Parathyroid adenoma (tissue), 2 donors: Measurements from ENCODE around the gene COQ8B.

ENCODE experiments used
- H2AFZ ChIP-seq: fragments of 300-600 bp; sonication (generic); one replicate; pipeline ENCODE4 v1.7.0; 2017; ENCODE audit warnings: antibody characterized with exemption, mild to moderate bottlenecking
- H3K27ac ChIP-seq: fragments of 300-600 bp; sonication (generic); one replicate; pipeline ENCODE4 v1.7.0; 2017
- H3K27me3 ChIP-seq: fragments of 300-600 bp; sonication (generic); one replicate; pipeline ENCODE4 v1.7.0; 2017; ENCODE audit warnings: low read length; ENCODE audit not compliant: control insufficient read depth, insufficient read depth
- H3K36me3 ChIP-seq: fragments of 300-600 bp; sonication (generic); one replicate; pipeline ENCODE4 v1.7.0; 2017; ENCODE audit warnings: low read length; ENCODE audit not compliant: control insufficient read depth, insufficient read depth
- H3K4me1 ChIP-seq: fragments of 300-600 bp; sonication (generic); one replicate; pipeline ENCODE4 v1.7.0; 2017; ENCODE audit warnings: control low read depth
- H3K4me2 ChIP-seq: fragments of 300-600 bp; sonication (generic); one replicate; pipeline ENCODE4 v1.7.0; 2017; ENCODE audit warnings: low read length
- H3K4me3 ChIP-seq: fragments of 300-600 bp; sonication (generic); one replicate; pipeline ENCODE4 v1.7.0; 2017; ENCODE audit warnings: low read depth, low read length
- H3K79me2 ChIP-seq: fragments of 300-600 bp; sonication (generic); one replicate; pipeline ENCODE4 v1.7.0; 2017; ENCODE audit warnings: control low read depth
- H3K9ac ChIP-seq: fragments of 300-600 bp; sonication (generic); one replicate; pipeline ENCODE4 v1.7.0; 2017; ENCODE audit warnings: mild to moderate bottlenecking
- H3K9me3 ChIP-seq: fragments of 300-600 bp; sonication (generic); one replicate; pipeline ENCODE4 v1.7.0; 2017; ENCODE audit warnings: low read length; ENCODE audit not compliant: control insufficient read depth
- TF ChIP-seq, protein P1 (sequence below): fragments of 300-600 bp; sonication (generic); IDR thresholded peaks from one replicate; pipeline ENCODE4 v1.7.0; 2017; ENCODE audit warnings: antibody characterized with exemption, mild to moderate bottlenecking
- donor health status: primary hyperparathyroidism.

Gene COQ8B

DNA sequence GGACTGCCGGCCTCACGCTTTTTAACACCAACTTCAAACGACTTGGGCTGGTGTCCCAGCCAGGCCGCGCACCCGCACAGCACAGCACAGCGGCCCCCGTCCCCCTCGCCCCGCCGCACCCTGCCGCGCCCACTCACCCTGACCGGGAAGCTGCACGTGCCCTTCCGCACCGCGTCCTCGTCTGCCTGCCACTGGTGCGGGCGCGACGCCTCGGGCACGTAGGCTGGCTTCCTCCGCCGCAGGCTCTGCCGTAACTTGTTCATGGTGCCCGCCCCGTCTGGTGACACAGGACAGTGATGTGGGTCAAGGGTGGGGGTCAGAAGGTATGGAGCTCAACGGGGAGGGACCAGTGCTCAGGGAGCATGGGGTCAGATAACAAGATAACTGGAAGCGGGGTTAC lies 32.4 kb downstream of the COQ8B start:
- no peaks in the 10 kb centered on the region for H3K4me1 ChIP-seq
- TF ChIP-seq, protein P1, sequence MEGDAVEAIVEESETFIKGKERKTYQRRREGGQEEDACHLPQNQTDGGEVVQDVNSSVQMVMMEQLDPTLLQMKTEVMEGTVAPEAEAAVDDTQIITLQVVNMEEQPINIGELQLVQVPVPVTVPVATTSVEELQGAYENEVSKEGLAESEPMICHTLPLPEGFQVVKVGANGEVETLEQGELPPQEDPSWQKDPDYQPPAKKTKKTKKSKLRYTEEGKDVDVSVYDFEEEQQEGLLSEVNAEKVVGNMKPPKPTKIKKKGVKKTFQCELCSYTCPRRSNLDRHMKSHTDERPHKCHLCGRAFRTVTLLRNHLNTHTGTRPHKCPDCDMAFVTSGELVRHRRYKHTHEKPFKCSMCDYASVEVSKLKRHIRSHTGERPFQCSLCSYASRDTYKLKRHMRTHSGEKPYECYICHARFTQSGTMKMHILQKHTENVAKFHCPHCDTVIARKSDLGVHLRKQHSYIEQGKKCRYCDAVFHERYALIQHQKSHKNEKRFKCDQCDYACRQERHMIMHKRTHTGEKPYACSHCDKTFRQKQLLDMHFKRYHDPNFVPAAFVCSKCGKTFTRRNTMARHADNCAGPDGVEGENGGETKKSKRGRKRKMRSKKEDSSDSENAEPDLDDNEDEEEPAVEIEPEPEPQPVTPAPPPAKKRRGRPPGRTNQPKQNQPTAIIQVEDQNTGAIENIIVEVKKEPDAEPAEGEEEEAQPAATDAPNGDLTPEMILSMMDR: no peak
- H3K4me2 ChIP-seq: no peak overlapping the region
- no peaks in the 10 kb centered on the region for H3K9me3 ChIP-seq
- no peak overlapping the region for H3K9ac ChIP-seq
- no peaks in the 10 kb centered on the region for H3K79me2 ChIP-seq
- H3K36me3 ChIP-seq: no peaks in the 10 kb centered on the region
- H3K27ac ChIP-seq: no peak overlapping the region
- no peak overlapping the region for H3K4me3 ChIP-seq
- H2AFZ ChIP-seq: no peak overlapping the region
- H3K27me3 ChIP-seq: no peaks in the 10 kb centered on the region

DNA sequence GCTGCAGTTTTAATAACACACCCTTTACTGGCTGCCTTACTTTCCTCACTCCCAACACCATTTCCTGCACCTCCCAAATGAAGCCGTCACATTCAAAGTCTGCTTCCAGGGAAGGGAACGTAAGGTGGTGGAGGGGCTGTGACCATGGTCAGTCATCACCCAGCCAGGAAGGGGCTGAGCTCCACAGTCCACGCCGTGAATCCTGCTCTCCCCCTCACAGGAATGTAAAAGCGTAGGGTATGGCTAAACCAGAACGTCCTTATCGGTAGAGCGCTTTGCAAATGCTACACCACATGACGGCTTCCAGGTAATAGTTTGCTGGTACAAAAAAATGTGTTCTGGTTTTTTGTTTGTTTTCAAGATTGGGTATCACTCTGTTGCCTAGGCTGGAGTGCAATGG lies 33.2 kb downstream of the COQ8B start:
- no peak overlapping the region for H3K4me2 ChIP-seq
- H3K27ac ChIP-seq: no peak overlapping the region
- no peaks in the 10 kb centered on the region for H3K27me3 ChIP-seq
- no peaks in the 10 kb centered on the region for H3K36me3 ChIP-seq
- H3K4me3 ChIP-seq: no peak overlapping the region
- no peak overlapping the region for H3K9ac ChIP-seq
- TF ChIP-seq, protein P1: no peak
- H3K79me2 ChIP-seq: no peaks in the 10 kb centered on the region
- no peaks in the 10 kb centered on the region for H3K4me1 ChIP-seq
- H3K9me3 ChIP-seq: no peaks in the 10 kb centered on the region
- H2AFZ ChIP-seq: no peak overlapping the region

DNA sequence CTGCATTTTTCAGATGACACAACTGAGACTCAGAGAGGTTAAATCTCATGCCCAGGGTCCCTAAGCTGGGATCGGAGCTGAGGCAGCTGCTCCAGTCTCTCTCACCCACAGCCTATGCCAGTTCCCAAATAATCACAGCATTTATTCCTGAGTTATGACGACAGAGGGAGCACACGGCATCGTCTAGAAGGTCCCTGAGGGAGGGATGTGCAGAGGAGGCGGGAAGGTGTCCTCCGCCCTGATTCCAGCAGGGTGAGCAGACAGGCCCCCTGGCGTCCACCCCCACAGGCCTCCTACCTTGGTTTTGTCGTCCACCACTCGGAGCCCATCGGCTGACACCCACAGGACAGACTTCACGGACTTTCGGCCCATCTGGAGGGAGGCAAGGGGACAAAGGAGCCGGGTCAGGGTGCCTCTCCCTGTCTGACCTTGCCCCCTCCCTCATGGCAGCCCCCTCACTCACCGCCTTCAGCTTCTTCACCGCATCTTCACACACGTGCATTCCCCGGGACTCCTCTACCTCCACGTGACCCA lies 34.2 kb downstream of the COQ8B start:
- Histone ChIP-seq H3K9ac (no peak overlapping the region), H3K4me3 (no peak overlapping the region), H3K79me2 (no peaks in the 10 kb centered on the region), H3K9me3 (no peaks in the 10 kb centered on the region), H3K4me2 (no peak overlapping the region), H3K27ac (no peak overlapping the region), H3K4me1 (no peaks in the 10 kb centered on the region), H3K36me3 (no peaks in the 10 kb centered on the region), H2AFZ (no peak overlapping the region), H3K27me3 (no peaks in the 10 kb centered on the region)
- TF ChIP-seq, protein P1: no peak

DNA sequence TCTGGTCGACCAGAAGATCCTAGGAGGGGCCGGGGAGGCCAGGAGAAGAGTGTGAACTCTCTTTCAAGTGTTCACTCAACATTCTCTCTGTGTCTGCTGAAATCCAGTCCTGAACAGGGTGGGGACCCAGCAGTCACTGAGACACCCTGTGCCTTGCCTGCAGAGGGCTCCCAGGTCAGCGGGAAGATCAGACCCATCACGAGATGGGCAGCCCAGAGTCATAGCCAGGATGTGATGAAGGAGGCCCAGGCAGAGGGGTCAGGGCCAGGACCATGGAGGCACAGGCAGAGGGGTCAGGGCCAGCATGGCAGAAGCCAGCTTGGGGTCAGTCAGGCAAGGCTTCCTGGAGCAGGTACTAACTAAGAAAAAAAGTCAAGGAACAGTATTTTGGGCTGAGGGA lies 35.6 kb downstream of the COQ8B start:
- H3K27me3 ChIP-seq: no peaks in the 10 kb centered on the region
- no peaks in the 10 kb centered on the region for H3K36me3 ChIP-seq
- H3K79me2 ChIP-seq: no peaks in the 10 kb centered on the region
- H3K4me2 ChIP-seq: no peak overlapping the region
- no peak overlapping the region for H3K27ac ChIP-seq
- no peak overlapping the region for H2AFZ ChIP-seq
- TF ChIP-seq, protein P1: no peak
- no peaks in the 10 kb centered on the region for H3K9me3 ChIP-seq
- H3K9ac ChIP-seq: no peak overlapping the region
- no peak overlapping the region for H3K4me3 ChIP-seq
- H3K4me1 ChIP-seq: no peaks in the 10 kb centered on the region

DNA sequence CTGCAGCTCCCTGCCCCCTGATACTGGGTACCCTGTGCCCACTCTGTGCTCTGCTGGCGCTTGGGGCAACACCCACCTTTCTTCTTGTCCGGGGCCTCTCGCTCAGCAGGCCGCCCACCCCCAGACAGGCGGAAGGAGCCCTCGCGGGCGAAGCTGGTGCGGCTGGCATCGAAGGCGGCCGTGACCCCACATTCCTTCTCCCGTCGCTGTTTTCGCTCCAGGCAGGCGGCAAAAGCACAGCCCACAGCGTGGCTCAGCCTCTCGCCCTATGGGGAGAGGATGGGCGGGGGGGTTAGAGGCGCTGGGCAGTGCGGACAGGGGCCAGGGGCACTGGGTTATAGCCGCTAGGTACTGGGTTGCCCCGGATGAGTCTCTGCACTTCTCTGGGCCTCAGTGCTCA lies 39.5 kb downstream of the COQ8B start:
- Histone ChIP-seq H3K27ac (no peak overlapping the region), H3K9me3 (no peaks in the 10 kb centered on the region), H3K4me2 (no peak overlapping the region), H3K79me2 (no peaks in the 10 kb centered on the region), H3K4me3 (no peak overlapping the region), H3K4me1 (no peaks in the 10 kb centered on the region), H3K9ac (no peak overlapping the region), H3K36me3 (no peaks in the 10 kb centered on the region), H3K27me3 (no peaks in the 10 kb centered on the region), H2AFZ (no peak overlapping the region)
- TF ChIP-seq, protein P1: no peak
